Left lung (tissue), 10 donors: ENCODE data around the gene SMARCD1. TPM values are rescaled to one million over a fixed set of nuclear protein-coding genes. Genes with fewer than 3 reads are reported as not detected.

Source experiments
- ATAC-seq: fragments of 200-7000 bp; cut with Tn5 transposase; one replicate; pipeline ENCODE4 v1.9.1; 2020; ENCODE audit warnings: moderate library complexity
- DNase-seq, 4 donors: peaks; one replicate each; pipeline ENCODE4 v3.0.0-alpha.2; 2013 to 2020
- H3K27ac ChIP-seq, 2 donors: fragments of 200-600 bp; sonication (generic) in 1 of 2; one replicate each; pipeline versions ENCODE4 v1.5.0 to v1.8.0; 2020 to 2021
- H3K27me3 ChIP-seq, 2 donors: fragments of 200-600 bp; sonication (generic) in 1 of 2; one replicate each; pipeline versions ENCODE4 v1.5.0 to v1.8.0; 2020 to 2021
- H3K36me3 ChIP-seq, 2 donors: fragments of 200-600 bp; sonication (generic) in 1 of 2; one replicate each; pipeline versions ENCODE4 v1.5.0 to v1.8.0; 2020 to 2021
- H3K4me1 ChIP-seq, 2 donors: fragments of 200-600 bp; one replicate each; pipeline ENCODE4 v1.8.0; 2021
- H3K4me3 ChIP-seq, 2 donors: fragments of 200-600 bp; sonication (generic) in 1 of 2; one replicate each; pipeline versions ENCODE4 v1.5.0 to v1.8.0; 2020 to 2021; ENCODE audit warnings: mild to moderate bottlenecking in 1 of 2
- H3K9me3 ChIP-seq, 2 donors: fragments of 200-600 bp; sonication (generic) in 1 of 2; one replicate each; pipeline versions ENCODE4 v1.5.0 to v1.8.0; 2020 to 2021
- CTCF ChIP-seq, 2 donors: fragments of 200-600 bp; sonication (generic) in 1 of 2; IDR thresholded peaks; one replicate each; pipeline versions ENCODE4 v1.5.0 to v1.8.0; 2021; ENCODE audit warnings: antibody characterized with exemption in 2 of 2
- intact Hi-C, 2 donors: fragments of 100-400 bp; cut with DNase I; formaldehyde crosslinking; loops; one replicate each; pipeline versions ENCODE4 v1.11.2 to v1.14.2; 2022
- polyA plus RNA-seq, 6 donors: library from polyadenylated mRNA; unstranded; fragments of 120-200 nt; gene quantifications; one replicate each; pipeline ENCODE4 v1.2.1, GENCODE V29; 2013; ENCODE audit not compliant: insufficient read length in 6 of 6
- total RNA-seq, 2 donors: library from RNA; stranded (reverse); fragmentation: NEBNext Ultra II Directional; extraction: Animal tissue kit (Norgen Biotek cat#: 25700); gene quantifications; one replicate each; pipeline ENCODE4 v1.2.1, GENCODE V29; 2021
- donor health status: DM: no; HTN: yes; CAD: no.
- donor health status: DM: no; HTN: no; CAD: no.

Gene SMARCD1
- total and polyA plus RNA-seq, 8 donors: 33.1 to 155 (median 139) TPM

GRCh38 chr12:50070314-50071060 lies 14.7 kb upstream of the SMARCD1 start:
- peak; percentile 82 to 91 (median 85) for DNase-seq
- peaks cover 3 to 14% of the 10 kb centered on the region in 2 donors for H3K4me1 ChIP-seq

GRCh38 chr12:50072198-50072907 lies 12.8 kb upstream of the SMARCD1 start:
- H3K4me3 ChIP-seq: no peak overlapping the region
- peaks cover 3 to 14% of the 10 kb centered on the region in 2 donors for H3K4me1 ChIP-seq
- intact Hi-C loops: no loop called here
- DNase-seq (no peak), ATAC-seq (no peak)
- no peaks in the 10 kb centered on the region for H3K9me3 ChIP-seq
- H3K36me3 ChIP-seq: no peaks in the 10 kb centered on the region
- H3K27ac ChIP-seq: no peak overlapping the region
- no peak for TF ChIP-seq CTCF (IDR thresholded peaks at IDR 0.05)
- H3K27me3 ChIP-seq: no peaks in the 10 kb centered on the region

More at GRCh38 chr12:50070314-50071060, 14.7 kb upstream of the SMARCD1 start:
- intact Hi-C loops: no loop called here
- peak; percentile 87 for ATAC-seq
- H3K27ac ChIP-seq: no peak overlapping the region
- no peak overlapping the region for H3K4me3 ChIP-seq
- H3K27me3 ChIP-seq: no peaks in the 10 kb centered on the region
- peak; percentile 89 to 97 for TF ChIP-seq CTCF (IDR thresholded peaks at IDR 0.05)
- no peaks in the 10 kb centered on the region for H3K36me3 ChIP-seq
- no peaks in the 10 kb centered on the region for H3K9me3 ChIP-seq

- ATAC-seq (no peak), DNase-seq (peak in 1 of 4 donors; percentile 65)
- H3K27ac ChIP-seq: no peak overlapping the region
- intact Hi-C loops: no loop called here
- no peaks in the 10 kb centered on the region for H3K9me3 ChIP-seq
- H3K27me3 ChIP-seq: no peaks in the 10 kb centered on the region
- H3K4me3 ChIP-seq: no peak overlapping the region
- H3K4me1 ChIP-seq: peaks cover 3 to 14% of the 10 kb centered on the region in 2 donors
- no peak for TF ChIP-seq CTCF (IDR thresholded peaks at IDR 0.05)
- no peaks in the 10 kb centered on the region for H3K36me3 ChIP-seq
Observed at GRCh38 chr12:50073206-50073605, 11.9 kb upstream of the SMARCD1 start.

DNA sequence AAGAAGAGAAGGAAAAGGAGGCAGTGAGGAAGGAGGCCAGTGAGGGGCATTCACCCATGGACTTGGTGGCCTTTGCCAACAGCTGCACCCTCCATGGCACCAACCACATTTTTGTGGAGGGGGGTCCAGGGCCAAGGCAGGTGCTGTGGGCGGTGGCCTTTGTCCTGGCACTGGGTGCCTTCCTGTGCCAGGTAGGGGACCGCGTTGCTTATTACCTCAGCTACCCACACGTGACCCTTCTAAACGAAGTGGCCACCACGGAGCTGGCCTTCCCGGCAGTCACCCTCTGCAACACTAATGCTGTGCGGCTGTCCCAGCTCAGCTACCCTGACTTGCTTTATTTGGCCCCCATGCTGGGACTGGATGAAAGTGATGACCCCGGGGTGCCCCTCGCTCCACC lies 11.4 kb upstream of the SMARCD1 start:
- Histone ChIP-seq H3K4me3 (no peak overlapping the region), H3K36me3 (no peaks in the 10 kb centered on the region), H3K9me3 (no peaks in the 10 kb centered on the region), H3K27me3 (no peaks in the 10 kb centered on the region), H3K27ac (no peak overlapping the region), H3K4me1 (peaks cover 3 to 14% of the 10 kb centered on the region in 2 donors)
- intact Hi-C loops: no loop called here
- ATAC-seq (no peak), DNase-seq (no peak)
- no peak for TF ChIP-seq CTCF (IDR thresholded peaks at IDR 0.05)
